Endodermal cell (in vitro differentiated cells): ENCODE measurements around the gene TCF12. TPM values are rescaled to one million over a fixed set of nuclear protein-coding genes. Genes with fewer than 3 reads are reported as not detected.

Experiments
- DNase-seq: peaks from one replicate; pipeline ENCODE4 v3.0.0-alpha.2; 2017
- H3K27ac ChIP-seq: 2 replicates; pipeline ENCODE4 v1.5.1; 2013; ENCODE audit warnings: mild to moderate bottlenecking, low read depth, low read length, moderate library complexity
- H3K27me3 ChIP-seq: 2 replicates; pipeline ENCODE4 v1.6.1; 2013; ENCODE audit warnings: mild to moderate bottlenecking, low read length, moderate library complexity; ENCODE audit not compliant: insufficient read depth, control insufficient read depth, poor library complexity, severe bottlenecking
- H3K36me3 ChIP-seq: 2 replicates; pipeline ENCODE4 v1.7.0; 2013; ENCODE audit warnings: mild to moderate bottlenecking, low read length, moderate library complexity; ENCODE audit not compliant: control insufficient read depth, insufficient read depth
- H3K4me1 ChIP-seq: one replicate; pipeline ENCODE4 v1.7.0; 2013; ENCODE audit warnings: low read length; ENCODE audit not compliant: control insufficient read depth, insufficient read depth
- H3K4me3 ChIP-seq: 2 replicates; pipeline ENCODE4 v1.5.1; 2013; ENCODE audit warnings: mild to moderate bottlenecking, low read length, moderate library complexity
- H3K9ac ChIP-seq: 2 replicates; pipeline ENCODE4 v1.6.1; 2013; ENCODE audit warnings: mild to moderate bottlenecking, low read length, moderate library complexity; ENCODE audit not compliant: poor library complexity, severe bottlenecking; ENCODE audit errors: extremely low read depth
- H3K9me3 ChIP-seq: 2 replicates; pipeline ENCODE4 v1.6.1; 2013; ENCODE audit warnings: mild to moderate bottlenecking, low read length, moderate library complexity; ENCODE audit not compliant: control insufficient read depth
- H3K27ac Mint-ChIP-seq: 2 replicates; pipeline ENCODE4 v1.8.0; 2020; ENCODE audit warnings: mixed read lengths
- H3K27me3 Mint-ChIP-seq: 2 replicates; pipeline ENCODE4 v1.8.0; 2021; ENCODE audit warnings: mild to moderate bottlenecking, mixed read lengths; ENCODE audit not compliant: insufficient read depth
- H3K36me3 Mint-ChIP-seq: 2 replicates; pipeline ENCODE4 v1.8.0; 2020; ENCODE audit warnings: low read depth, mixed read lengths
- H3K4me1 Mint-ChIP-seq: 2 replicates; pipeline ENCODE4 v1.8.0; 2020; ENCODE audit warnings: mixed read lengths
- H3K4me3 Mint-ChIP-seq: 2 replicates; pipeline ENCODE4 v1.8.0; 2020; ENCODE audit warnings: mild to moderate bottlenecking, moderate library complexity, mixed read lengths
- H3K9me3 Mint-ChIP-seq: 2 replicates; pipeline ENCODE4 v1.8.0; 2020; ENCODE audit warnings: mild to moderate bottlenecking, mixed read lengths
- WGBS, 2 experiments: methylation state at CpG; one replicate each; pipeline versions ENCODE4 v1.1.5 to v1.1.7; 2013; ENCODE audit warnings: missing lambda C conversion rate in 2 of 2, mixed read lengths in 1 of 2; ENCODE audit not compliant: insufficient coverage in 1 of 2, insufficient read length in 1 of 2; 5-methylcytosine and 5-hydroxymethylcytosine counted together
- total RNA-seq, 2 donors: library from RNA; stranded (reverse); fragmentation: NEBNext Ultra II Directional in 1 of 2; extraction: Animal tissue kit (Norgen Biotek cat#: 25700) in 1 of 2; gene quantifications; 2 replicates in 1 of 2; 3 replicates in 1 of 2; pipeline ENCODE4 v1.2.1, GENCODE V29; 2021
- TF ChIP-seq, protein P1 (sequence below): fragments of 200-600 bp; sonication (generic); conservative IDR thresholded peaks from 2 replicates; pipeline ENCODE4 v1.5.0; 2021; ENCODE audit warnings: antibody characterized with exemption, mild to moderate bottlenecking

The TCF12 gene
- total RNA-seq, 2 donors from 2014 or later, result 103 to 121 TPM

DNA sequence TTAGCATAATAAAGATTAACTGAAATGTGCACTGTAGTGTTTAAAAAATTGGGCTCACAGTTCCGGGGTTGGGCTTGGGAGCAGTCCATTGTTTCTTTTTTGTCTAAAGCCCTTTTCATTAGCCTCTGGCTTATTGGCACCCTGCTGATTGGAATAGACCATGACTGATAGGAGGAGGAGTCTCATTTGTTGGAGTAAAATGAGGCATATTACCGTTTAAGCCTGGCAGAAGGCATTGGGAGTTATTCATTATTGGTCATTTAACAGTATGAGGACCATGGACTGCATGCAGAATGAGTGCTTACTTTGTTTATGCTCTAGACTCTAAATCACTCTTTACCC, 318.8 kb downstream of the TCF12 start:
- WGBS, 2 experiments, result 60 to 83% methylated on average over 1 to 2 of the region's 2 CpGs
- H3K27ac Mint-ChIP-seq, result peak overlapping the region; percentile 28
- Histone ChIP-seq H3K36me3 (peaks cover 69% of the 10 kb centered on the region), H3K9me3 (no peaks in the 10 kb centered on the region), H3K4me1 (no peaks in the 10 kb centered on the region), H3K27me3 (no peaks in the 10 kb centered on the region), H3K27ac (peak overlapping the region; percentile 96), H3K4me3 (no peak overlapping the region), H3K9ac (no peak overlapping the region)
- no peak for DNase-seq
- H3K36me3 Mint-ChIP-seq, result peaks cover 44% of the 10 kb centered on the region
- no peaks in the 10 kb centered on the region for H3K27me3 Mint-ChIP-seq
- no peak overlapping the region for H3K4me3 Mint-ChIP-seq
- TF ChIP-seq, protein P1, sequence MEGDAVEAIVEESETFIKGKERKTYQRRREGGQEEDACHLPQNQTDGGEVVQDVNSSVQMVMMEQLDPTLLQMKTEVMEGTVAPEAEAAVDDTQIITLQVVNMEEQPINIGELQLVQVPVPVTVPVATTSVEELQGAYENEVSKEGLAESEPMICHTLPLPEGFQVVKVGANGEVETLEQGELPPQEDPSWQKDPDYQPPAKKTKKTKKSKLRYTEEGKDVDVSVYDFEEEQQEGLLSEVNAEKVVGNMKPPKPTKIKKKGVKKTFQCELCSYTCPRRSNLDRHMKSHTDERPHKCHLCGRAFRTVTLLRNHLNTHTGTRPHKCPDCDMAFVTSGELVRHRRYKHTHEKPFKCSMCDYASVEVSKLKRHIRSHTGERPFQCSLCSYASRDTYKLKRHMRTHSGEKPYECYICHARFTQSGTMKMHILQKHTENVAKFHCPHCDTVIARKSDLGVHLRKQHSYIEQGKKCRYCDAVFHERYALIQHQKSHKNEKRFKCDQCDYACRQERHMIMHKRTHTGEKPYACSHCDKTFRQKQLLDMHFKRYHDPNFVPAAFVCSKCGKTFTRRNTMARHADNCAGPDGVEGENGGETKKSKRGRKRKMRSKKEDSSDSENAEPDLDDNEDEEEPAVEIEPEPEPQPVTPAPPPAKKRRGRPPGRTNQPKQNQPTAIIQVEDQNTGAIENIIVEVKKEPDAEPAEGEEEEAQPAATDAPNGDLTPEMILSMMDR, result no peak
- no peaks in the 10 kb centered on the region for H3K9me3 Mint-ChIP-seq
- peaks cover 13% of the 10 kb centered on the region for H3K4me1 Mint-ChIP-seq

DNA sequence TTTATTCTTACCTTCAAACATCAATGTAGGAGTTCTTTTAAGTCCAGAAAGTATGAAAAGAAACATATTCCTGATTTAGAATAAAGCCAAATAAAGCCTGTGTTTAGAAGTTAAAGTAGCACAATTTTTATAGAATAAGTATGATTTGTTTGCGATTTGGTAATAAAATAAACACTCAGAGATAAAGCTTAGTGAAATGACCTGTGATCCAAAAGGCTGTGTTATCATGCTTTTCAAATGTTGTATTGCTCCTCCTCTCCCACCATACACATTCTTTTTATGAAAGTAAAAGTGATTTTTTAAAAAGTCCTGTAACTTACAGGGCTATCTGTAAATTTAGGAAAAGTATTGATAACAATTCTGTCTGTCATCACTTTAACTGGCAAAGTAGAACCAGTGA, 319.2 kb downstream of the TCF12 start:
- H3K4me1 ChIP-seq, result no peaks in the 10 kb centered on the region
- peak overlapping the region; percentile 96 for H3K27ac ChIP-seq
- Mint-ChIP-seq H3K27me3 (no peaks in the 10 kb centered on the region), H3K27ac (peak overlapping the region; percentile 28), H3K9me3 (no peaks in the 10 kb centered on the region), H3K4me1 (peaks cover 13% of the 10 kb centered on the region), H3K36me3 (peaks cover 42% of the 10 kb centered on the region), H3K4me3 (no peak overlapping the region)
- H3K36me3 ChIP-seq, result peaks cover 65% of the 10 kb centered on the region
- no peaks in the 10 kb centered on the region for H3K27me3 ChIP-seq
- H3K4me3 ChIP-seq, result no peak overlapping the region
- no peak for DNase-seq
- no peaks in the 10 kb centered on the region for H3K9me3 ChIP-seq
- TF ChIP-seq, protein P1, result no peak
- H3K9ac ChIP-seq, result no peak overlapping the region
- 100% methylated on average over 1 of the region's 1 CpG for WGBS, 2 experiments

GRCh38 chr15:57245130-57245529, 326.7 kb downstream of the TCF12 start:
- Mint-ChIP-seq H3K4me1 (no peaks in the 10 kb centered on the region), H3K27ac (no peak overlapping the region), H3K4me3 (no peak overlapping the region), H3K27me3 (no peaks in the 10 kb centered on the region), H3K36me3 (peaks cover 54% of the 10 kb centered on the region), H3K9me3 (no peaks in the 10 kb centered on the region)
- H3K9me3 ChIP-seq, result peaks cover 1% of the 10 kb centered on the region
- 63 to 75% methylated on average over 1 to 3 of the region's 3 CpGs for WGBS, 2 experiments
- H3K4me3 ChIP-seq, result no peak overlapping the region
- no peaks in the 10 kb centered on the region for H3K27me3 ChIP-seq
- H3K36me3 ChIP-seq, result peaks cover 57% of the 10 kb centered on the region
- H3K27ac ChIP-seq, result peak overlapping the region; percentile 19
- DNase-seq, result no peak
- no peak overlapping the region for H3K9ac ChIP-seq
- no peaks in the 10 kb centered on the region for H3K4me1 ChIP-seq
- TF ChIP-seq, protein P1, result no peak
